HepG2 (cell line): ENCODE measurements around the gene LRRC3C. TPM values are rescaled to one million over a fixed set of nuclear protein-coding genes. Genes with fewer than 3 reads are reported as not detected.
A peak's percentile ranks its signal among the peaks of the same experiment; 100 is the strongest.

Source experiments
- CHCHD3 ChIP-seq: sonication (generic); formaldehyde crosslinking; IDR thresholded peaks from 2 replicates; pipeline ENCODE4 v1.8.0; 2022; ENCODE audit warnings: mild to moderate bottlenecking, missing genetic modification reagents, moderate library complexity
- DR1 ChIP-seq: sonication (generic); formaldehyde crosslinking; IDR thresholded peaks from 2 replicates; pipeline ENCODE4 v1.8.0; 2021; ENCODE audit warnings: mild to moderate bottlenecking, missing genetic modification reagents, inconsistent platforms
- FOSL2 ChIP-seq: sonication (generic); formaldehyde crosslinking; IDR thresholded peaks from 2 replicates; pipeline ENCODE4 v1.4.0; 2020; ENCODE audit warnings: missing genetic modification reagents
- FOXA3 ChIP-seq: IDR thresholded peaks from 2 replicates; pipeline ENCODE4 v1.6.1; 2016; ENCODE audit warnings: missing genetic modification reagents, missing compliant biosample characterization
- FOXK2 ChIP-seq: fragments of 450-650 bp; IDR thresholded peaks from 2 replicates; pipeline ENCODE4 v1.6.1; 2016
- JARID2 ChIP-seq: sonication (generic); formaldehyde crosslinking; IDR thresholded peaks from 2 replicates; pipeline ENCODE4 v1.8.1; 2023; ENCODE audit warnings: missing genetic modification reagents, inconsistent platforms; ENCODE audit not compliant: insufficient replicate concordance
- KLF9 ChIP-seq: IDR thresholded peaks from 2 replicates; pipeline ENCODE4 v1.6.1; 2016; ENCODE audit warnings: low read depth
- NCOA2 ChIP-seq: sonication (generic); formaldehyde crosslinking; IDR thresholded peaks from 2 replicates; pipeline ENCODE4 v1.8.0; 2022; ENCODE audit warnings: inconsistent platforms
- POLR2G ChIP-seq: fragments of 200-400 bp; formaldehyde crosslinking; IDR thresholded peaks from 2 replicates; pipeline ENCODE4 v1.6.1; 2018; ENCODE audit warnings: mild to moderate bottlenecking, low read depth, low read length, moderate library complexity
- SNAI1 ChIP-seq: sonication (generic); formaldehyde crosslinking; IDR thresholded peaks from 2 replicates; pipeline ENCODE4 v1.5.0; 2020; ENCODE audit warnings: mild to moderate bottlenecking, missing genetic modification reagents, borderline replicate concordance
- SOX6 ChIP-seq, 2 experiments: fragments of 450-650 bp in 1 of 2; sonication (generic) in 1 of 2; formaldehyde crosslinking in 1 of 2; IDR thresholded peaks; 2 replicates each; pipeline versions ENCODE4 v1.4.0 to v1.6.1; 2017 to 2020; ENCODE audit warnings: antibody characterized with exemption in 1 of 2, mild to moderate bottlenecking in 1 of 2, missing genetic modification reagents in 1 of 2
- TEAD2 ChIP-seq: sonication (generic); formaldehyde crosslinking; IDR thresholded peaks from 2 replicates; pipeline ENCODE4 v1.9.0; 2021; ENCODE audit warnings: missing genetic modification reagents
- ZNF430 ChIP-seq: sonication (generic); formaldehyde crosslinking; IDR thresholded peaks from 2 replicates; pipeline ENCODE4 v1.9.0; 2021; ENCODE audit warnings: mild to moderate bottlenecking, missing genetic modification reagents
- ZNF570 ChIP-seq: sonication (generic); formaldehyde crosslinking; IDR thresholded peaks from 2 replicates; pipeline ENCODE4 v1.4.0; 2020; ENCODE audit warnings: mild to moderate bottlenecking, missing genetic modification reagents, borderline replicate concordance
- ZSCAN21 ChIP-seq: sonication (generic); formaldehyde crosslinking; IDR thresholded peaks from 2 replicates; pipeline ENCODE4 v1.8.0; 2022; ENCODE audit warnings: mild to moderate bottlenecking, missing genetic modification reagents, moderate library complexity, borderline replicate concordance
- polyA plus RNA-seq, 8 experiments: library from polyadenylated mRNA; depleted of rRNA in 3 of 8; stranded (reverse) in 7 of 8; unstranded in 1 of 8; fragments of >200 nt; fragmentation: Illumina TruSeq in 4 of 8; extraction: Trizol in 4 of 8; gene quantifications; 2 replicates each; pipeline versions ENCODE4 v1.2.1 to v1.2.3, GENCODE V29; 2011 to 2016; ENCODE audit warnings: low read depth in 4 of 8, missing spikeins in 1 of 8, mixed read lengths in 1 of 8; ENCODE audit not compliant: insufficient read depth in 1 of 8
- total RNA-seq, 5 experiments: library from RNA; depleted of rRNA; stranded (reverse); fragments of >200 nt; fragmentation: Illumina TruSeq; extraction: Trizol; gene quantifications; 2 replicates each; pipeline ENCODE4 v1.2.3, GENCODE V29; 2016; ENCODE audit warnings: low read depth in 1 of 5
- TF ChIP-seq, protein P1 (sequence below): sonication (generic); formaldehyde crosslinking; IDR thresholded peaks from 2 replicates; pipeline ENCODE4 v1.5.0; 2020; ENCODE audit warnings: mild to moderate bottlenecking, missing genetic modification reagents, borderline replicate concordance
- TF ChIP-seq, protein P2 (sequence below): sonication (generic); formaldehyde crosslinking; IDR thresholded peaks from 2 replicates; pipeline ENCODE4 v1.4.0; 2020; ENCODE audit warnings: missing genetic modification reagents, borderline replicate concordance
- TF ChIP-seq, protein P3 (sequence below): IDR thresholded peaks from 2 replicates; pipeline ENCODE4 v1.6.1; 2012; ENCODE audit warnings: inconsistent platforms
- TF ChIP-seq, protein P4 (sequence below): sonication (generic); formaldehyde crosslinking; IDR thresholded peaks from 2 replicates; pipeline ENCODE4 v1.8.1; 2023; ENCODE audit warnings: mild to moderate bottlenecking, missing genetic modification reagents

Gene LRRC3C
- total and polyA plus RNA-seq, 2 of the 13 experiments (the other 11 are each of a cell fraction or from before 2014, with no cell fraction given), result 0.17 TPM; not detected in 1

DNA sequence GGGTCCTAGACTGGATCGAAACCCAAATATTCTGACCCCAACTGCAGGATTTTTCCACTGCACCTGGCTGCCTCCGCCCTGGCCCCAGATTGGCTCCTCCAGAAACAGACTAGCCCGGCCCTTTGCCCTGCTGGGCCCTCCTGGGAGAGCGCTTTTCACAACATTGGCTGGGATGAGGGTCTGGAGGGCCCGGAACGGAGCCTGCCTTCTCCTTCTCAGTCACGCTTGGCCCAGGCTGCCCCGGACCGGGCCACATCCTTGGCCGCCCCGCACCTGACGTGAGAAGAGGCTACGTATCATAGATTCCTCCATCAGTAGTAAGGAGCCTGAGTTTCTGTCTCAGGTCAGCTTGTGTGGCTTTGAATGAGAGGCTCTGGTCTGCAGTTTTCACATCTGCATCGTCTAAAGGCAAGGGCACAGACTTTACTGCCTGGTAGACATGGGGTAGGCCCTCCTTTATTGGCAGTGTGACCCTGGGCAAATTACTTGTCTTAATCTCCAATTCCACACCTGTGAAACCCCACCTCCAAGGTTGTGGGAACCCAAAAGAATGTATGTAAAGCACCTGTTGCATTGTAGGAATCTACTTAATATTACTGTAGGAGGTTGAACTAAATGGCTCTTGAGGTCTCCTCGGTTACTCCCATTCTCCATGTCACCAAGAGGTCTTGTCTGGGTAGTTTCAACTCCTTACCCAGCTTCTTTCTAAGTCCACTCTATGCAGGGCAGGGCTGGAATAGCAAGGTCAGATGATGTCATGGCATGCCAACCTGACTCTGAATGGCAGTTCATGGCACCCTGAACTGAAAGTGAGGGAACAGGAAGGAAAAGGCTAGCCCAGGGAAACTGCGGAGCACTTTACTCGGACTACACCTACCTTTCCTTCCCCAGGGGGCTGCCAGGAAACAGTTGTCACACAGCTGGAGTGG lies 661 bp downstream of the LRRC3C start (continued):
- TF ChIP-seq, protein P1, sequence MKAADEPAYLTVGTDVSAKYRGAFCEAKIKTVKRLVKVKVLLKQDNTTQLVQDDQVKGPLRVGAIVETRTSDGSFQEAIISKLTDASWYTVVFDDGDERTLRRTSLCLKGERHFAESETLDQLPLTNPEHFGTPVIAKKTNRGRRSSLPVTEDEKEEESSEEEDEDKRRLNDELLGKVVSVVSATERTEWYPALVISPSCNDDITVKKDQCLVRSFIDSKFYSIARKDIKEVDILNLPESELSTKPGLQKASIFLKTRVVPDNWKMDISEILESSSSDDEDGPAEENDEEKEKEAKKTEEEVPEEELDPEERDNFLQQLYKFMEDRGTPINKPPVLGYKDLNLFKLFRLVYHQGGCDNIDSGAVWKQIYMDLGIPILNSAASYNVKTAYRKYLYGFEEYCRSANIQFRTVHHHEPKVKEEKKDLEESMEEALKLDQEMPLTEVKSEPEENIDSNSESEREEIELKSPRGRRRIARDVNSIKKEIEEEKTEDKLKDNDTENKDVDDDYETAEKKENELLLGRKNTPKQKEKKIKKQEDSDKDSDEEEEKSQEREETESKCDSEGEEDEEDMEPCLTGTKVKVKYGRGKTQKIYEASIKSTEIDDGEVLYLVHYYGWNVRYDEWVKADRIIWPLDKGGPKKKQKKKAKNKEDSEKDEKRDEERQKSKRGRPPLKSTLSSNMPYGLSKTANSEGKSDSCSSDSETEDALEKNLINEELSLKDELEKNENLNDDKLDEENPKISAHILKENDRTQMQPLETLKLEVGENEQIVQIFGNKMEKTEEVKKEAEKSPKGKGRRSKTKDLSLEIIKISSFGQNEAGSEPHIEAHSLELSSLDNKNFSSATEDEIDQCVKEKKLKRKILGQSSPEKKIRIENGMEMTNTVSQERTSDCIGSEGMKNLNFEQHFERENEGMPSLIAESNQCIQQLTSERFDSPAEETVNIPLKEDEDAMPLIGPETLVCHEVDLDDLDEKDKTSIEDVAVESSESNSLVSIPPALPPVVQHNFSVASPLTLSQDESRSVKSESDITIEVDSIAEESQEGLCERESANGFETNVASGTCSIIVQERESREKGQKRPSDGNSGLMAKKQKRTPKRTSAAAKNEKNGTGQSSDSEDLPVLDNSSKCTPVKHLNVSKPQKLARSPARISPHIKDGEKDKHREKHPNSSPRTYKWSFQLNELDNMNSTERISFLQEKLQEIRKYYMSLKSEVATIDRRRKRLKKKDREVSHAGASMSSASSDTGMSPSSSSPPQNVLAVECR, result no peak; the same call in 1 of the 2 replicates
- no peak for TF ChIP-seq FOXK2
- no peak for TF ChIP-seq NCOA2
- TF ChIP-seq TEAD2 (CRISPR knock-in tag), result no peak
- no peak for TF ChIP-seq ZNF430 (CRISPR knock-in tag)
- peak; percentile 82 for TF ChIP-seq POLR2G
- no peak for TF ChIP-seq CHCHD3 (CRISPR knock-in tag)
- TF ChIP-seq SNAI1, result no peak
- TF ChIP-seq, protein P2, sequence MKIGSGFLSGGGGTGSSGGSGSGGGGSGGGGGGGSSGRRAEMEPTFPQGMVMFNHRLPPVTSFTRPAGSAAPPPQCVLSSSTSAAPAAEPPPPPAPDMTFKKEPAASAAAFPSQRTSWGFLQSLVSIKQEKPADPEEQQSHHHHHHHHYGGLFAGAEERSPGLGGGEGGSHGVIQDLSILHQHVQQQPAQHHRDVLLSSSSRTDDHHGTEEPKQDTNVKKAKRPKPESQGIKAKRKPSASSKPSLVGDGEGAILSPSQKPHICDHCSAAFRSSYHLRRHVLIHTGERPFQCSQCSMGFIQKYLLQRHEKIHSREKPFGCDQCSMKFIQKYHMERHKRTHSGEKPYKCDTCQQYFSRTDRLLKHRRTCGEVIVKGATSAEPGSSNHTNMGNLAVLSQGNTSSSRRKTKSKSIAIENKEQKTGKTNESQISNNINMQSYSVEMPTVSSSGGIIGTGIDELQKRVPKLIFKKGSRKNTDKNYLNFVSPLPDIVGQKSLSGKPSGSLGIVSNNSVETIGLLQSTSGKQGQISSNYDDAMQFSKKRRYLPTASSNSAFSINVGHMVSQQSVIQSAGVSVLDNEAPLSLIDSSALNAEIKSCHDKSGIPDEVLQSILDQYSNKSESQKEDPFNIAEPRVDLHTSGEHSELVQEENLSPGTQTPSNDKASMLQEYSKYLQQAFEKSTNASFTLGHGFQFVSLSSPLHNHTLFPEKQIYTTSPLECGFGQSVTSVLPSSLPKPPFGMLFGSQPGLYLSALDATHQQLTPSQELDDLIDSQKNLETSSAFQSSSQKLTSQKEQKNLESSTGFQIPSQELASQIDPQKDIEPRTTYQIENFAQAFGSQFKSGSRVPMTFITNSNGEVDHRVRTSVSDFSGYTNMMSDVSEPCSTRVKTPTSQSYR (CRISPR knock-in tag), result no peak
- TF ChIP-seq ZNF570, result no peak
- TF ChIP-seq KLF9 (CRISPR knock-in tag), result no peak
- TF ChIP-seq, protein P3, sequence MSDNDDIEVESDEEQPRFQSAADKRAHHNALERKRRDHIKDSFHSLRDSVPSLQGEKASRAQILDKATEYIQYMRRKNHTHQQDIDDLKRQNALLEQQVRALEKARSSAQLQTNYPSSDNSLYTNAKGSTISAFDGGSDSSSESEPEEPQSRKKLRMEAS, result no peak
- no peak; the same call in 1 of the 2 replicates for TF ChIP-seq FOSL2 (CRISPR knock-in tag)
- no peak for TF ChIP-seq ZSCAN21 (CRISPR knock-in tag)
- TF ChIP-seq SOX6 (IDR thresholded peaks at IDR 0.05), result no peak
- TF ChIP-seq SOX6 (CRISPR knock-in tag; IDR thresholded peaks at IDR 0.05), result no peak
- TF ChIP-seq FOXA3, result no peak
- peak; percentile 18 for TF ChIP-seq JARID2 (CRISPR knock-in tag)
- TF ChIP-seq, protein P4, sequence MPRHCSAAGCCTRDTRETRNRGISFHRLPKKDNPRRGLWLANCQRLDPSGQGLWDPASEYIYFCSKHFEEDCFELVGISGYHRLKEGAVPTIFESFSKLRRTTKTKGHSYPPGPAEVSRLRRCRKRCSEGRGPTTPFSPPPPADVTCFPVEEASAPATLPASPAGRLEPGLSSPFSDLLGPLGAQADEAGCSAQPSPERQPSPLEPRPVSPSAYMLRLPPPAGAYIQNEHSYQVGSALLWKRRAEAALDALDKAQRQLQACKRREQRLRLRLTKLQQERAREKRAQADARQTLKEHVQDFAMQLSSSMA (CRISPR knock-in tag), result no peak
- TF ChIP-seq DR1 (CRISPR knock-in tag), result no peak
